Stimulated activated CD8-positive, alpha-beta memory T cell treated with anti-CD3 and anti-CD28 coated beads, Interleukin-7, amount 100 ng/mL, for 48 hours (primary cell): ENCODE results near the gene FAM25A.
"Not testable (repeated sequence)": the region's sequence is repeated elsewhere in the genome, so short reads cannot be mapped to it uniquely, and the experiment has no call there.

ENCODE experiments used
- DNase-seq, 2 donors: peaks; one replicate each; pipeline ENCODE4 v3.0.0-alpha.2; 2020; ENCODE audit warnings: low read depth in 1 of 2; ENCODE audit errors: extremely low read depth in 1 of 2

FAM25A gene

DNA sequence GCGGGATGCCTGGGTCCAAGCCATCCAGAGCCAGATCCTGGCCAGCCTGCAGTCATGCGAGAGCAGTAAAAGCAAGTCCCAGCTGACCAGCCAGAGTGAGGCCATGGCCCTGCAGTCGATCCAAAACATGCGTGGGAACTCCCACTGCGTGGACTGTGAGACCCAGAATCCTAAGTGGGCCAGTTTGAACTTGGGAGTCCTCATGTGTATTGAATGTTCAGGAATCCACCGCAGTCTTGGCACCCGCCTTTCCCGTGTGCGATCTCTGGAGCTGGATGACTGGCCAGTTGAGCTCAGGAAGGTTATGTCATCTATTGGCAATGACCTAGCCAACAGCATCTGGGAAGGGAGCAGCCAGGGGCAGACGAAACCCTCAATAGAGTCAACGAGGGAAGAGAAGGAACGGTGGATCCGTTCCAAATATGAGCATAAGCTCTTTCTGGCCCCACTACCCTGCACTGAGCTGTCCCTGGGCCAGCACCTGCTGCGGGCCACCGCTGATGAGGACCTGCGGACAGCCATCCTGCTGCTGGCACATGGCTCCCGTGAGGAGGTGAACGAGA lies 10.9 kb upstream of the FAM25A start:
- DNase-seq: not testable (repeated sequence)

GRCh38 chr10:87013528-87013927 lies 6.6 kb upstream of the FAM25A start:
- not testable (repeated sequence) for DNase-seq

DNA sequence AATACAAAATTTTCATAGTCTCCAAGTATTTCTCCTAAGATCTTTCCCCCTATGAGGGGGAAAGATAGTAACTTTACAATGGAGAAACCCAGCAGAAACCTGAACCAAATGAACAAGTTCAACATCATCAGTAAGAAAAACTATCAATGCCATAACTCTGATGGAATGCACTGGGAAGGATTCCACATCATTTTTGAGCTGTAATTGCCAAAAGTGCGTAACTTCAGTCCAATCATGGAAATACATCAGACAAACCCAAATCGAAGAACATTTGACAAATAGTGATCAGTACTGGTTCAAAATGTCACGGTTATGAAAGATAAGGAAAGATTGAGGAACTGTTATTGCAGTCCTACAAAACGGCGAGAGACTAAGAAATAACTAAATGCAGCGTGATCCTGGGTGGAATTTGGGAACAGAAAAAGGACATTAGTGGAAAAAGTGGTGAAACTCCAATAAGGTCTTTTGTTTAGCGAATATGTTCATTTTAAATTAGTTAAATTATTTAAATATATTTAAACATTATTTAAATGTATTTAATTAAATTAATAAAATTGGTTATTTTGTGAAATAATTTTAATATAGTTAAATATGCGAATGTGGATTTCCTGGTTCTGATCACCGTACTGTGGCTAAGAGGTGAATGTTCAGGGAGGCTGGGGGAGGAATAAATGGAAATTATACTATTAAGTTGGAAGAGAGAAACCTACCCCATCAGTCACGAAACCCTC lies 4.9 kb upstream of the FAM25A start:
- not testable (repeated sequence) for DNase-seq

DNA sequence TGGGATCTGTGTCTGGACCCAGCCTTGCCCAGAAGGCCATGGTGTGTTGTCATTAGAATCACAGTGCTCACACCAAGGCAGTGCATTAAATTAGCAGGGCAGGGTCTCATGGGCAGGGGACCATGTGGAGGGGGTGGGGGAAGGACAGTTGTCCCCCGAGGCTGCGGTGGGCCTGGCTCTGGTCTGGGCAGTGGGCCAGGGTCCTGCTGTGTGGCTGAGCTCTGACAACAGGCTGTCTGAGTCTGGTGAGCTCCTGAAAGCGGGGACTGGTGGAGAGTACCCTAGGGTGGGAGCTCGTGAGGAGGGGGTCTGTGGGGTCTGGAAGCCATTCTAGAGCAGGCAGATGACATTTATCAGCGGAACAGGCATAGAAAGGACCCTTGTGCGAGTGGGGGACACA lies 2.0 kb upstream of the FAM25A start:
- DNase-seq: not testable (repeated sequence)

GRCh38 chr10:87019066-87019465 lies 1.0 kb upstream of the FAM25A start:
- DNase-seq: not testable (repeated sequence)

DNA sequence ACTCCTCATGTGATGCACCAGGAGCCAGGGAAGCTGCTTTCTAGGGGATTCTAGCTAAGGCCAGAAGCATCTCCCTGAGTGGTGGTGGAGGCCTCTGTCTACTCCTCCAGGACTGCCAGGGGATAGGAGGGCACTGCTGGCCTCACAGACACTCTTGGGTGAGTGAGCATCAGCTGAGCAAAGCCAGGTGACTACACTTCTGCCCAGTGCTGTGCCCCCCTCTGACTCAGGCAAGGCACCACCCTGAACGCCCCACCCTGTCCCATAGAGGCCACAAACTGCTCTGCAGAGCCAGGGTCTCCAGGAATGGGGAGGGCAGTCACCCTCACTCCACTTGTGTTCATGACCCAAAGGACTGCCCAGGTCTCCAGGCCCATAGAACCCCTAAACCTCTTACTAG lies 590 bp upstream of the FAM25A start:
- not testable (repeated sequence) for DNase-seq

GRCh38 chr10:87025285-87025958 lies 5.3 kb downstream of the FAM25A start:
- DNase-seq: peak in 1 of 2 donors; percentile 27

- DNase-seq: not testable (repeated sequence)
These were observed 6.8 kb downstream of the FAM25A start for GRCh38 chr10:87026747-87027508.

- DNase-seq: not testable (repeated sequence)
These were observed 10.3 kb downstream of the FAM25A start for GRCh38 chr10:87030419-87030818.

- DNase-seq: no peak
These were observed 11.0 kb downstream of the FAM25A start for GRCh38 chr10:87030912-87031635.

DNA sequence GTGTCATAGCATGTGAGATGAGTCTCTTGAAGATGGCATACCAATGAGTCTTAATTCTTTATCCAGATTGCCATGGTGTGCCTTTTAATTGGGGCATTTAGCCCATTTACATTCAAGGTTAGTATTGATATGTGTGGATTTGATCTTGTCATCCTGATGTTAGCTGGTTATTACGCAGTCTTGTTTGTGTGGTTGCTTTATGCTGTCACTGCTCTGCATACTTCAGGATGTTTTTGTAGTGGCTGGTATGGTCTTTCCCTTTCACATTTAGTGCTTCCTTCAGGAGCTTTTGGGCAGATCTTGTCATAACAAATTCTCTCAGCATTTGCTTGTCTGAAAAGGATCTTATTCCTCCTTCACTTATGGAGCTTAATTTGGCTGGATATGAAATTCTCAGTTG lies 16.5 kb downstream of the FAM25A start:
- DNase-seq: no peak

DNA sequence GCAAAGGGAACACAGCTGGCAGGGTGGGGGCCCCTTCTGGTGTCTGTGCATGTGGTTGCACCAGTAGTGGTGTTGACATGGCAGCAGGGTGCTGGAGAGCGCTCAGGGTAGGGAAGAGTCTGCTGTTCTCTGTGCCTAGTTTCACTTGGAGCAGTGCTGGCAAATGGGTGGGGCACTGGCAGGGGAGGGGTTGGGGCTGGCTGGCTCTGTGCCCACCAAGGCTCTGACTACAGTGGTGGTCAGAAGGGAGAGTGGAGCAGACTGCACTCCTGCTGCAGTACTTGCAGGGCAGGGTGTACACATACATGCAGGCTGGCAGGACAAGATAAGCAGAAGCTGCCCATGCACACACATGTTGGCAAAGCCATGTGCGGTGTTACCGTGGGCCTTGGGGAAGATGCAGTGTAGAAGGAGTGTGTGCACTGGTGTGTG lies 18.2 kb downstream of the FAM25A start:
- DNase-seq: no peak

GRCh38 chr10:87038786-87039185 lies 18.7 kb downstream of the FAM25A start:
- no peak for DNase-seq

GRCh38 chr10:87043579-87043978 lies 23.5 kb downstream of the FAM25A start:
- DNase-seq: not testable (repeated sequence)

GRCh38 chr10:87045434-87045938 lies 25.4 kb downstream of the FAM25A start:
- no peak for DNase-seq

DNA sequence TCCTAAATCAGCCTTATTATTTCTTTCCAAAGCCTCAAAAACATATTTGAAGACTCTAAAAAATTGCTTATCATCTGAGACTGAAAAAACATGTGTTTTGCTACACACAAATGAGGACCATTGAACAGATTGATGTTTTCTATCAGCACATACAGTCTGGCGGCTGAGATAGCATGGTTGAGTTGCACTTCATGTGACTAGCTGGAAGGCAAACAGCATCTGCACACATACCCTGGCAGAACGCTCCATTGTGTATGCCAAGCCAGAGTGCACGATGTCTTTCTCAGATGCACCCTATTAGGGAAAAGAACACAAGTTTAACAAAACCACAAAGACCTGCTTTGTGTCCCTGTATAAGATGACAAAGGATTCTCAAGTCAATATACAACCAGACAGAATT lies 33.0 kb downstream of the FAM25A start:
- no peak for DNase-seq

DNA sequence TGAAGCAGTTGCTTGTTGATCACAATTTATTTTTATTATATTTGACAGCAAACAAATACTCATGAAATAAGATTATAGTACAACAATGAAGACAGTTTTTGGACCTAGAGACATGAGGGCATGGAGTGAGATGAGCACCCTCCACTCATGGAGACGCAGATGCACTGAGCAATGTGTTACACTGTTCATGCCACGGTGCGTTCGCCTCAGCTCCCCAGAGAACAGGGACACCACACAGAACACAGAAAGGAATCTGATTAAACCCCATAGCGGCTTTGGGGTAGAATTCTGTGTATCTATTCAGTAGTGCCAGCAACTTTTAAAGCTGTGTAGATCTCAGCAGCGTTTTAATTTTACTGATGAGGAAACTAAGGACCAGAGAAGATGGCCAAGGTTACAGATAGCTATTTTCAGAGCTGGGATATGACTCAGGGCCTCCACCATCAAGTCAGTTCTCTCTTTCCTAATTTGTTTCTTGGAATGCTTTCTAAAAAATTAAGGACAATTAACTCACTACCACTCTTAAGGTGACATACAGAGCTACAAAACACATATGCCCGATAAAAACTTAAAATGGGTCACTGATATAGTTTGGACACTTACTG lies 33.6 kb downstream of the FAM25A start:
- DNase-seq: no peak

DNA sequence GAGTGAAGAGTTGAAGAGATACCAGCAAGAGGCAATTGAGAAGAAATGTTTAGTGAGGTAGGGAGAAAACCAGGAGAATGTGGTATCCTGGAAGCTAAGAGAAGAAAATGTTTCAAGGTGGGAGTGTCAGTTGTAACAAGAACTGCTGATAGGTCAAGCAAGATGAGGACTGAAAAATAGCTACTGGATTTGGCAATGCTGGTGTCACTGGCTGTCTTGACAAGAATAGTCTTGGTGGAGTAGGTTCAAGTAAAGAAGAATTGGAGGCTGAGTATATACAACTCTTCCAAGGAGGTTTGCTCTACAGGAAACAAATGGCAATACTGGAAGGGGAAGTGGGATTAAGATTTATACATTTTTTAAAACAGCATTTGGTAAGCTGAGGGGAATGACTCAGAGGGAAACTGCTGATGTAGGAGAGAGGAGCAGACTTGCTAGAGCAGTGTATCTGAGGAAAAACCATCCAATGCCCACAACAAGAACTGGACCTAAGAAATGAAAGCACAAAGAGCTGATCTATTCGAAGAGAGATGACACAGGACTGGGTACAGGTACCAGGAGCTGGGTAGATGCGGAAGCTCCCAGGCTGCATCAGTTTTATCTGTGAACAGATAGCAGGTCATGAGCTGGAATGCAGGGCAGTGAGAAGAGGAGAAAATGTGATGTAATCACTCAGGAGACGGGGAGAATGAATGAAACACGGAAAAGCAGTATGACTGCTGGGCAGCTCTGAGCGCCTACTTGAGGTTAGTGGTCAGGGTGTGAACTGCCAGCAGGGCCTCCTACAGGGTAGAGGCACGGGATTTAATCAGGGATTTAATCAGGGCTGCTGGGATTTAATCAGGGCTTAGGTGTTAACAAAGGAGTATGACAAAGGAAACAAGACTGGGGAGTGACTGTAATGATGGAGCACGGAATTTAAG lies 34.5 kb downstream of the FAM25A start:
- DNase-seq: peak in 1 of 2 donors; percentile 5

GRCh38 chr10:87058171-87058570 lies 38.1 kb downstream of the FAM25A start:
- DNase-seq: no peak
